Dedifferentiated amniotic fluid mesenchymal stem cell (primary cell): Measurements from ENCODE around the gene NDUFB3.
"Not testable (repeated sequence)": the region's sequence is repeated elsewhere in the genome, so short reads cannot be mapped to it uniquely, and the experiment has no call there.

ENCODE experiments used
- DNase-seq: peaks from one replicate; pipeline ENCODE4 v3.0.0-alpha.2; 2016; ENCODE audit errors: extremely low spot score

NDUFB3 gene

GRCh38 chr2:201071479-201072200 lies at the start of gene NDUFB3, which contains the start of gene HYCC2:
NDUFB3 (plus strand) TSS chr2:201072001; CDS start chr2:201078883, 6,882 bp downstream.
HYCC2 (minus strand) TSS chr2:201071671; CDS start chr2:201024009, 47,662 bp downstream.
- DNase-seq = peak; percentile 83

GRCh38 chr2:201024518-201024917 lies 47.3 kb upstream of the NDUFB3 start:
- DNase-seq = no peak

- not testable (repeated sequence) for DNase-seq
Measured at GRCh38 chr2:201034355-201034754, 37.4 kb upstream of the NDUFB3 start.

- DNase-seq = not testable (repeated sequence)
Measured at GRCh38 chr2:201038361-201038760, 33.4 kb upstream of the NDUFB3 start.

GRCh38 chr2:201038855-201039254 lies 32.9 kb upstream of the NDUFB3 start:
- no peak for DNase-seq

- DNase-seq = no peak
Measured at GRCh38 chr2:201040867-201041628, 30.8 kb upstream of the NDUFB3 start.

GRCh38 chr2:201042451-201042850 lies 29.4 kb upstream of the NDUFB3 start:
- DNase-seq = not testable (repeated sequence)

- DNase-seq = not testable (repeated sequence)
Measured at GRCh38 chr2:201043050-201043449, 28.8 kb upstream of the NDUFB3 start.

GRCh38 chr2:201046881-201047280 lies 24.9 kb upstream of the NDUFB3 start:
- DNase-seq = no peak

GRCh38 chr2:201049455-201049854 lies 22.3 kb upstream of the NDUFB3 start:
- no peak for DNase-seq

GRCh38 chr2:201057087-201057521 lies 14.7 kb upstream of the NDUFB3 start:
- no peak for DNase-seq

- DNase-seq = no peak
Measured at GRCh38 chr2:201057715-201058248, 14.0 kb upstream of the NDUFB3 start.

- no peak for DNase-seq
Measured at GRCh38 chr2:201058914-201059313, 12.9 kb upstream of the NDUFB3 start.

- no peak for DNase-seq
Measured at GRCh38 chr2:201059961-201060755, 11.6 kb upstream of the NDUFB3 start.

GRCh38 chr2:201063516-201063915 lies 8.3 kb upstream of the NDUFB3 start:
- not testable (repeated sequence) for DNase-seq

- no peak for DNase-seq
Measured at GRCh38 chr2:201064797-201065329, 6.9 kb upstream of the NDUFB3 start.

GRCh38 chr2:201070948-201071478 lies 788 bp upstream of the NDUFB3 start:
- DNase-seq = no peak

- no peak for DNase-seq
Measured at GRCh38 chr2:201072201-201072530, 365 bp downstream of the NDUFB3 start.

- DNase-seq = no peak
Measured at GRCh38 chr2:201073071-201073470, 1.3 kb downstream of the NDUFB3 start.

- DNase-seq = no peak
Measured at GRCh38 chr2:201074996-201075395, 3.2 kb downstream of the NDUFB3 start.

- DNase-seq = no peak
Measured at GRCh38 chr2:201084863-201085262, 13.1 kb downstream of the NDUFB3 start.
